Measurements from ENCODE around the gene PTPRD. TPM values are rescaled to one million over a fixed set of nuclear protein-coding genes. Genes with fewer than 3 reads are reported as not detected.

PTPRD gene
- total RNA-seq, 2 donors from 2014 or later = 97.4 to 101 TPM

DNA sequence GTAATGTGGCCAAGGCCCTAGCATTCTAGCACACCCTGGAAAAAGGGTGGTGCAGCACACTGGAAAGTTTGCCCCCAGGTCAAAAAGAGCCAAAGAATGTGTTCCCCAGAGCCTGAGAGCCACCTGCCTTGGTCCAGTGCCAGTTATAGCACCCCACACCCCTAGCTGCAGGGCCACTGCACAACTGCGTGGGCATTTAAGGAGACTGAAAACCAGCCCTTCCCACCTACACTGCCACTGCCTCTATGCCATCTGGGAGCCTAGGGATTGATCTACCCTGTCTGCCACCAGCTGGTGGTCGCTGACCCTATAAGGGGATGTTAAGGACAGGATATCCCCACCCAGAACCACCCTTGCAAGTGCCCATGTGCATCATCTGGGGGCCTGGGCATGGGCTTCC, 38.2 kb upstream of the PTPRD start:
- Mint-ChIP-seq H3K4me1 (no peaks in the 10 kb centered on the region), H3K27me3 (ENCODE audit: insufficient read depth) (no peaks in the 10 kb centered on the region), H3K9me3 (peaks cover 4% of the 10 kb centered on the region), H3K4me3 (no peak overlapping the region), H3K36me3 (ENCODE audit: low read depth) (no peaks in the 10 kb centered on the region), H3K27ac (no peak overlapping the region)
- TF ChIP-seq, protein P1, sequence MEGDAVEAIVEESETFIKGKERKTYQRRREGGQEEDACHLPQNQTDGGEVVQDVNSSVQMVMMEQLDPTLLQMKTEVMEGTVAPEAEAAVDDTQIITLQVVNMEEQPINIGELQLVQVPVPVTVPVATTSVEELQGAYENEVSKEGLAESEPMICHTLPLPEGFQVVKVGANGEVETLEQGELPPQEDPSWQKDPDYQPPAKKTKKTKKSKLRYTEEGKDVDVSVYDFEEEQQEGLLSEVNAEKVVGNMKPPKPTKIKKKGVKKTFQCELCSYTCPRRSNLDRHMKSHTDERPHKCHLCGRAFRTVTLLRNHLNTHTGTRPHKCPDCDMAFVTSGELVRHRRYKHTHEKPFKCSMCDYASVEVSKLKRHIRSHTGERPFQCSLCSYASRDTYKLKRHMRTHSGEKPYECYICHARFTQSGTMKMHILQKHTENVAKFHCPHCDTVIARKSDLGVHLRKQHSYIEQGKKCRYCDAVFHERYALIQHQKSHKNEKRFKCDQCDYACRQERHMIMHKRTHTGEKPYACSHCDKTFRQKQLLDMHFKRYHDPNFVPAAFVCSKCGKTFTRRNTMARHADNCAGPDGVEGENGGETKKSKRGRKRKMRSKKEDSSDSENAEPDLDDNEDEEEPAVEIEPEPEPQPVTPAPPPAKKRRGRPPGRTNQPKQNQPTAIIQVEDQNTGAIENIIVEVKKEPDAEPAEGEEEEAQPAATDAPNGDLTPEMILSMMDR (conservative IDR thresholded peaks at IDR 0.05) = no peak
- 89% methylated on average over 2 of the region's 2 CpGs; no CpG with 5 or more reads in 1 of the 2 experiments for WGBS, 2 experiments (ENCODE audit: insufficient coverage in 1 of 2, insufficient read length in 1 of 2)
- H3K27ac ChIP-seq (ENCODE audit: low read depth, low read length) = no peak overlapping the region
- no peaks in the 10 kb centered on the region for H3K4me1 ChIP-seq (ENCODE audit: control insufficient read depth, insufficient read depth, low read length)
- no peak overlapping the region for H3K4me3 ChIP-seq (ENCODE audit: low read length)
- peaks cover 3% of the 10 kb centered on the region for H3K9me3 ChIP-seq (ENCODE audit: control insufficient read depth, low read length)
- H3K36me3 ChIP-seq (ENCODE audit: control insufficient read depth, insufficient read depth, low read length) = no peaks in the 10 kb centered on the region
- H3K27me3 ChIP-seq (ENCODE audit: control insufficient read depth, insufficient read depth, low read length, poor library complexity, severe bottlenecking) = no peaks in the 10 kb centered on the region
- no peak overlapping the region for H3K9ac ChIP-seq (ENCODE audit: extremely low read depth, low read length, poor library complexity, severe bottlenecking)
- DNase-seq = no peak

DNA sequence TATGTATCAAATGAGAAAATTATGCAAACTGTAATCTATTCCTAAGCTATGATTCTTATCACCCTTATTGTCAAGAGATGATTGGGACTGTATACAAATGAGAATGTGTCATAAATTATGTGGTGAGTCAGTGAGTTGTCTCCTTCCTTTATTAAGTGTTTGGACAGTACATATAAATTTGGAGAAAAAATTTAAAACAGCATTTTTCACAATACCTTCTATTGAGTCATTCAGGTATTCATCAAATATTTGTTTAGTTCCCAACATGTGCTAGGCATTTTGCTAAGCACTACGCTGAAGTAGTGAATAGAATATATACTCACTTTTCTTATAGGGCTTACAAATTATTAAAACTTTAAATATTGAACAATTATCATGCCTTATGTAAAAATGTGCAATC, 36.3 kb upstream of the PTPRD start:
- Mint-ChIP-seq H3K36me3 (ENCODE audit: low read depth) (no peaks in the 10 kb centered on the region), H3K27ac (no peak overlapping the region), H3K9me3 (no peaks in the 10 kb centered on the region), H3K4me1 (no peaks in the 10 kb centered on the region), H3K27me3 (ENCODE audit: insufficient read depth) (no peaks in the 10 kb centered on the region), H3K4me3 (no peak overlapping the region)
- no peak overlapping the region for H3K4me3 ChIP-seq (ENCODE audit: low read length)
- H3K27me3 ChIP-seq (ENCODE audit: control insufficient read depth, insufficient read depth, low read length, poor library complexity, severe bottlenecking) = no peaks in the 10 kb centered on the region
- TF ChIP-seq, protein P1 (conservative IDR thresholded peaks at IDR 0.05) = no peak
- H3K27ac ChIP-seq (ENCODE audit: low read depth, low read length) = no peak overlapping the region
- no peaks in the 10 kb centered on the region for H3K36me3 ChIP-seq (ENCODE audit: control insufficient read depth, insufficient read depth, low read length)
- H3K9me3 ChIP-seq (ENCODE audit: control insufficient read depth, low read length) = peaks cover 3% of the 10 kb centered on the region
- H3K4me1 ChIP-seq (ENCODE audit: control insufficient read depth, insufficient read depth, low read length) = no peaks in the 10 kb centered on the region
- DNase-seq = no peak
- WGBS, 2 experiments (ENCODE audit: insufficient coverage in 1 of 2, insufficient read length in 1 of 2) = 86% methylated on average over 1 of the region's 1 CpG; no CpG with 5 or more reads in 1 of the 2 experiments
- no peak overlapping the region for H3K9ac ChIP-seq (ENCODE audit: extremely low read depth, low read length, poor library complexity, severe bottlenecking)

DNA sequence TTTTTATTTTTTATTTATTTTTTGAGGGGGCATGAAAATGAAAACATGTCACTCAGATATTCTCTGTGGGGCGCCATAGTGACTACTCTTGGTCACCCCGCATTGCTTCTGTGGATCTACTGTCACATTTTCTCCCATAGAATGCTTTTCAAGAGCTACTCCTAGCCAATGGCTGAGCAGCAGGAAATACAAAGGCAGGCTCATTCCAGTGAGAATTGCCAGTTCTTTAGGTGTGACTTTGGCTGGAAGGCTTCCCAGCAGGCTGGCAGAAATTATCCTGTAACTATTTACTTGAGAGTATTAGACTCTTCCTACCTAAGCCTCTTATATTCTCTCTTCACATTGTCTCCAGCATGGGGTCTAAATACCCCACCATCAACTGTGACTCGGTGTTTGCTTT, 21.0 kb upstream of the PTPRD start:
- H3K27ac Mint-ChIP-seq = no peak overlapping the region
- Histone ChIP-seq H3K36me3 (ENCODE audit: control insufficient read depth, insufficient read depth, low read length) (no peaks in the 10 kb centered on the region), H3K9ac (ENCODE audit: extremely low read depth, low read length, poor library complexity, severe bottlenecking) (no peak overlapping the region), H3K27me3 (ENCODE audit: control insufficient read depth, insufficient read depth, low read length, poor library complexity, severe bottlenecking) (no peaks in the 10 kb centered on the region), H3K4me1 (ENCODE audit: control insufficient read depth, insufficient read depth, low read length) (no peaks in the 10 kb centered on the region), H3K9me3 (ENCODE audit: control insufficient read depth, low read length) (peaks cover 5% of the 10 kb centered on the region), H3K27ac (ENCODE audit: low read depth, low read length) (no peak overlapping the region), H3K4me3 (ENCODE audit: low read length) (no peak overlapping the region)
- H3K36me3 Mint-ChIP-seq (ENCODE audit: low read depth) = no peaks in the 10 kb centered on the region
- H3K27me3 Mint-ChIP-seq (ENCODE audit: insufficient read depth) = no peaks in the 10 kb centered on the region
- H3K9me3 Mint-ChIP-seq = peaks cover 5% of the 10 kb centered on the region
- DNase-seq = peak; percentile 61
- TF ChIP-seq, protein P1 (conservative IDR thresholded peaks at IDR 0.05) = no peak
- H3K4me3 Mint-ChIP-seq = no peak overlapping the region
- 94% methylated on average over 2 of the region's 3 CpGs; no CpG with 5 or more reads in 1 of the 2 experiments for WGBS, 2 experiments (ENCODE audit: insufficient coverage in 1 of 2, insufficient read length in 1 of 2)
- H3K4me1 Mint-ChIP-seq = peaks cover 6% of the 10 kb centered on the region

All from endodermal cell (in vitro differentiated cells).